ENCODE results near the gene POLR1E. TPM values are rescaled to one million over a fixed set of nuclear protein-coding genes. Genes with fewer than 3 reads are reported as not detected.
"Not testable (repeated sequence)": the region's sequence is repeated elsewhere in the genome, so short reads cannot be mapped to it uniquely, and the experiment has no call there.

The POLR1E gene
- total RNA-seq, 2 experiments from 2014 or later, result 60.7 to 62.9 TPM

- CTCF ChIA-PET; H3K4me3 Mint-ChIP-seq; H3K36me3 Mint-ChIP-seq (ENCODE audit: low read depth); DNase-seq; H3K27me3 Mint-ChIP-seq (ENCODE audit: low read depth); H3K9me3 Mint-ChIP-seq; H3K27ac Mint-ChIP-seq: not testable (repeated sequence)
- intact Hi-C loops (cut with micrococcal nuclease), result loop anchor here (5.0 kb wide), 3 partner anchors 280 to 440 kb away; partner anchors contain the start of gene SLC25A51
- peaks cover 29% of the 10 kb centered on the region for H3K4me1 Mint-ChIP-seq (ENCODE audit: low read depth)
Observed at GRCh38 chr9:37467530-37467929, 18.2 kb upstream of the POLR1E start.

- H3K27me3 Mint-ChIP-seq (ENCODE audit: low read depth), result no peaks in the 10 kb centered on the region
- intact Hi-C loops (cut with micrococcal nuclease), result loop anchor here (5.0 kb wide), 3 partner anchors 281 to 441 kb away; partner anchors contain the start of gene SLC25A51
- H3K27ac Mint-ChIP-seq, result no peak overlapping the region
- H3K36me3 Mint-ChIP-seq (ENCODE audit: low read depth), result peaks cover 4% of the 10 kb centered on the region
- DNase-seq, result no peak
- no peak overlapping the region for H3K4me3 Mint-ChIP-seq
- H3K4me1 Mint-ChIP-seq (ENCODE audit: low read depth), result peaks cover 20% of the 10 kb centered on the region
- CTCF ChIA-PET, result no interaction called here
- H3K9me3 Mint-ChIP-seq, result peaks cover 2% of the 10 kb centered on the region
Observed at GRCh38 chr9:37468620-37469019, 17.1 kb upstream of the POLR1E start.

- Mint-ChIP-seq H3K9me3 (peaks cover 11% of the 10 kb centered on the region), H3K4me1 (ENCODE audit: low read depth) (peaks cover 10% of the 10 kb centered on the region), H3K36me3 (ENCODE audit: low read depth) (peaks cover 2% of the 10 kb centered on the region), H3K4me3 (peak overlapping the region; percentile 66), H3K27me3 (ENCODE audit: low read depth) (no peaks in the 10 kb centered on the region), H3K27ac (peak overlapping the region; percentile 63)
- DNase-seq, result no peak
- intact Hi-C loops (cut with micrococcal nuclease), result no loop called here
- CTCF ChIA-PET, result interaction anchor here (0.7 kb wide), 1 partner anchor 1257 kb away, joined by 8 read pairs; no protein-coding TSS in a partner anchor
Observed at GRCh38 chr9:37471942-37472684, 13.6 kb upstream of the POLR1E start.

GRCh38 chr9:37473982-37474381, 11.8 kb upstream of the POLR1E start:
- CTCF ChIA-PET; H3K27me3 Mint-ChIP-seq (ENCODE audit: low read depth); DNase-seq; intact Hi-C loops (cut with micrococcal nuclease); H3K36me3 Mint-ChIP-seq (ENCODE audit: low read depth); H3K4me3 Mint-ChIP-seq; H3K27ac Mint-ChIP-seq: not testable (repeated sequence)
- Mint-ChIP-seq H3K4me1 (ENCODE audit: low read depth) (peaks cover 10% of the 10 kb centered on the region), H3K9me3 (peaks cover 11% of the 10 kb centered on the region)

GRCh38 chr9:37474438-37474837, 11.3 kb upstream of the POLR1E start:
- Mint-ChIP-seq H3K4me1 (ENCODE audit: low read depth) (peaks cover 10% of the 10 kb centered on the region), H3K27me3 (ENCODE audit: low read depth) (peaks cover 8% of the 10 kb centered on the region), H3K4me3 (no peak overlapping the region), H3K36me3 (ENCODE audit: low read depth) (peaks cover 2% of the 10 kb centered on the region), H3K27ac (no peak overlapping the region), H3K9me3 (peaks cover 11% of the 10 kb centered on the region)
- DNase-seq, result no peak
- CTCF ChIA-PET, result no interaction called here
- intact Hi-C loops (cut with micrococcal nuclease), result no loop called here

GRCh38 chr9:37476930-37477329, 8.8 kb upstream of the POLR1E start:
- CTCF ChIA-PET, result no interaction called here
- H3K27ac Mint-ChIP-seq, result no peak overlapping the region
- peaks cover 2% of the 10 kb centered on the region for H3K36me3 Mint-ChIP-seq (ENCODE audit: low read depth)
- peaks cover 16% of the 10 kb centered on the region for H3K27me3 Mint-ChIP-seq (ENCODE audit: low read depth)
- H3K4me3 Mint-ChIP-seq, result no peak overlapping the region
- no peak for DNase-seq
- intact Hi-C loops (cut with micrococcal nuclease), result no loop called here
- peaks cover 6% of the 10 kb centered on the region for H3K4me1 Mint-ChIP-seq (ENCODE audit: low read depth)
- peaks cover 11% of the 10 kb centered on the region for H3K9me3 Mint-ChIP-seq

- H3K27me3 Mint-ChIP-seq (ENCODE audit: low read depth), result peaks cover 17% of the 10 kb centered on the region
- H3K36me3 Mint-ChIP-seq (ENCODE audit: low read depth); H3K4me1 Mint-ChIP-seq (ENCODE audit: low read depth); H3K4me3 Mint-ChIP-seq; H3K27ac Mint-ChIP-seq; DNase-seq; CTCF ChIA-PET; intact Hi-C loops (cut with micrococcal nuclease): not testable (repeated sequence)
- peaks cover 11% of the 10 kb centered on the region for H3K9me3 Mint-ChIP-seq
Observed at GRCh38 chr9:37477443-37477842, 8.3 kb upstream of the POLR1E start.

- H3K36me3 Mint-ChIP-seq (ENCODE audit: low read depth); DNase-seq; H3K4me1 Mint-ChIP-seq (ENCODE audit: low read depth); CTCF ChIA-PET; intact Hi-C loops (cut with micrococcal nuclease); H3K27ac Mint-ChIP-seq; H3K4me3 Mint-ChIP-seq: not testable (repeated sequence)
- Mint-ChIP-seq H3K27me3 (ENCODE audit: low read depth) (peaks cover 17% of the 10 kb centered on the region), H3K9me3 (peaks cover 11% of the 10 kb centered on the region)
Observed at GRCh38 chr9:37477987-37478619, 7.6 kb upstream of the POLR1E start.

- peaks cover 9% of the 10 kb centered on the region for H3K4me1 Mint-ChIP-seq (ENCODE audit: low read depth)
- no peaks in the 10 kb centered on the region for H3K36me3 Mint-ChIP-seq (ENCODE audit: low read depth)
- H3K27me3 Mint-ChIP-seq (ENCODE audit: low read depth), result peaks cover 17% of the 10 kb centered on the region
- no peaks in the 10 kb centered on the region for H3K9me3 Mint-ChIP-seq
- H3K27ac Mint-ChIP-seq, result no peak overlapping the region
- H3K4me3 Mint-ChIP-seq, result no peak overlapping the region
- no peak for DNase-seq
- CTCF ChIA-PET, result interaction anchor here (1.1 kb wide), 1 partner anchor 954 kb away, joined by 5 read pairs; no protein-coding TSS in a partner anchor
- intact Hi-C loops (cut with micrococcal nuclease), result loop anchor here (5.0 kb wide), 1 partner anchor 587 kb away; the partner anchor contains the start of gene SHB
Observed at GRCh38 chr9:37480759-37481158, 5.0 kb upstream of the POLR1E start.

GRCh38 chr9:37486256-37486615, 488 bp downstream of the POLR1E start:
- Mint-ChIP-seq H3K27ac (peak overlapping the region; percentile 84), H3K4me1 (ENCODE audit: low read depth) (peaks cover 42% of the 10 kb centered on the region), H3K27me3 (ENCODE audit: low read depth) (peaks cover 6% of the 10 kb centered on the region), H3K4me3 (peak overlapping the region; percentile 99), H3K36me3 (ENCODE audit: low read depth) (peaks cover 27% of the 10 kb centered on the region), H3K9me3 (no peaks in the 10 kb centered on the region)
- intact Hi-C loops (cut with micrococcal nuclease), result loop anchor here (2.0 to 5.0 kb wide), 3 partner anchors 91 to 299 kb away; partner anchors contain the start of genes EXOSC3, FBXO10 and TRMT10B
- peak; percentile 17 for DNase-seq
- CTCF ChIA-PET, result interaction anchor here (0.8 to 1.3 kb wide), 4 partner anchors 9 to 71 kb away, joined by 3 to 4 read pairs (median 3); no protein-coding TSS in a partner anchor

GRCh38 chr9:37486616-37487548, 1.1 kb downstream of the POLR1E start:
- CTCF ChIA-PET, result interaction anchor here (0.8 to 1.3 kb wide), 7 partner anchors 9 to 90 kb away, joined by 3 to 4 read pairs (median 3); no protein-coding TSS in a partner anchor
- intact Hi-C loops (cut with micrococcal nuclease), result loop anchor here (2.0 to 5.0 kb wide), 3 partner anchors 90 to 298 kb away; partner anchors contain the start of genes EXOSC3, FBXO10 and TRMT10B
- Mint-ChIP-seq H3K9me3 (no peaks in the 10 kb centered on the region), H3K4me3 (peak overlapping the region; percentile 99), H3K27me3 (ENCODE audit: low read depth) (peaks cover under 1% of the 10 kb centered on the region), H3K36me3 (ENCODE audit: low read depth) (peaks cover 28% of the 10 kb centered on the region), H3K27ac (peak overlapping the region; percentile 84), H3K4me1 (ENCODE audit: low read depth) (peaks cover 44% of the 10 kb centered on the region)
- no peak for DNase-seq

GRCh38 chr9:37491939-37492338, 6.2 kb downstream of the POLR1E start:
- no peak overlapping the region for H3K4me3 Mint-ChIP-seq
- no peaks in the 10 kb centered on the region for H3K9me3 Mint-ChIP-seq
- CTCF ChIA-PET, result no interaction called here
- no peak overlapping the region for H3K27ac Mint-ChIP-seq
- peaks cover 32% of the 10 kb centered on the region for H3K4me1 Mint-ChIP-seq (ENCODE audit: low read depth)
- peaks cover 47% of the 10 kb centered on the region for H3K36me3 Mint-ChIP-seq (ENCODE audit: low read depth)
- intact Hi-C loops (cut with micrococcal nuclease), result no loop called here
- no peaks in the 10 kb centered on the region for H3K27me3 Mint-ChIP-seq (ENCODE audit: low read depth)
- DNase-seq, result no peak

All from activated naive CD4-positive, alpha-beta T cell treated with anti-CD3 and anti-CD28 coated beads for 36 hours (primary cell).